ENCODE results near the gene BMP8B.
"Not testable (repeated sequence)": the region's sequence is repeated elsewhere in the genome, so short reads cannot be mapped to it uniquely, and the experiment has no call there.

The BMP8B gene

DNA sequence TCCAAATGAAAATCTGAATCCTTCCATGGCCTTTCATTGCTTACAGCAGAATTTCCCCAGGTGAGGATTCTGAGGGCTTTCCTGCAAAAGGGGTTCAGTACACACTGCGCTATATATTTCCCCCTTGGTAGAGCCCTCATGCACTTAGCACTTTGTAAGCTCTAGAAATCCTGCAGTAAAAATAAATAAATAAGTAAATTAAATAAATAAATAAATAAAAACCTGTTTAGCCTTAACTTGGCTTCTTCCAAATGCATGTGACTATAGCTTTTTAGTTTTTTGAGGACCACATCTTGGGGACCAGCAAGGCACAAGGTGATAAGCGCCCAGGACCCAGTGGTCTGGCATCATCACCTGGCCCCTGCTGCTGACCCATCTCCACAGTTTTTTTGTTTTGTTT, 3.2 kb upstream of the BMP8B start:
- TF ChIP-seq CTCF (IDR thresholded peaks at IDR 0.05; ENCODE audit: insufficient read depth, low read length, poor library complexity, severe bottlenecking) = no peak
- Histone ChIP-seq H3K27me3 (replicated peaks; ENCODE audit: control insufficient read depth, insufficient read depth, low read length) (no peaks in the 10 kb centered on the region), H3K4me3 (replicated peaks; ENCODE audit: low read depth, low read length) (no peak overlapping the region), H3K36me3 (ENCODE audit: control insufficient read depth, insufficient read depth, low read length) (no peaks in the 10 kb centered on the region)
- no peak for DNase-seq (ENCODE audit: extremely low read depth, insufficient read length)

DNA sequence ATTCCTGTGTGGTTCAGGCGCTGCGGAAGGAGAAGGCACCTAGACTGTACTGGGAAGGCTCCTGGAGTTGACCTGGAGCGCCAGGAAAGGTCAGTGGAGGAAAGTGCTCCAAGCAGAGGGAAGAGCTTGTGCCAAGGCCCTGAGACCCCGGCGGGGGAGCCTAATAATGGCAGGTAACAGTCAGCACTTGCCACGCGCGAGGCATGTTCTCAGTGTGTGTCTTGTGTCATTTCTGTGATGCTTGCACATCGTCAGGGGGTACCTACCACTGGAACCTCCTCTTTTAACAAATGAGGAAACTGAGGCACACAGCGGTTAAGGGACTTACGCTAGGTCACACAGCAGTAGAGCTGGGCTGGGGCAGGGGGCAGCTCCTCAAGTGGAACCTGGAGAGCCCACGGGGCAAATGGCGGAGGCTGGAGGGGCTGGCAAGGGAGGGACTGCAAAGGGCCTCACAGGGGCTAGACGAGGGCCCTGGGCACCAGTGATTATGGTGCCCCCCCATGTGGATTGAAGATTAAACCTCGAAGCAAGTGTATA, 976 bp upstream of the BMP8B start:
- no peak for TF ChIP-seq CTCF (IDR thresholded peaks at IDR 0.05; ENCODE audit: insufficient read depth, low read length, poor library complexity, severe bottlenecking)
- peak overlapping the region; percentile 60 for H3K4me3 ChIP-seq (replicated peaks; ENCODE audit: low read depth, low read length)
- no peaks in the 10 kb centered on the region for H3K27me3 ChIP-seq (replicated peaks; ENCODE audit: control insufficient read depth, insufficient read depth, low read length)

DNA sequence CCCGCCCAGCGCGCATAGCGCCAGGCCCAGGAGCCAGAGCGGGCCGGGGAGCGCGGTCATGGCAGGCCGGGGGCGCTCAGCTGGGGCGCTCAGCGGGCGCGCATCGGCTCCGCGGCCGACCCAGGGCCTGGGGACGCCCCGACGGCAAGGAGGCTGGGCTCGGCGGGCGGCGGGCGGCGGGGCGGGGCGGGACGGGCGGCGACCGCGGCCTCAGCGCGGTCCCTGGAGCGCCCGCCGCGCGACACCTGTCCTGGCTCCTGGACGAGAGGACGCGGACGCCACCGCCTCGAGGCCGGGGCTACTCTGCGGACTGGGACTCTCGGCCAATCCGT, 273 bp downstream of the BMP8B start:
- no peak for DNase-seq (ENCODE audit: extremely low read depth, insufficient read length)
- Histone ChIP-seq H3K36me3 (ENCODE audit: control insufficient read depth, insufficient read depth, low read length) (no peaks in the 10 kb centered on the region), H3K4me3 (replicated peaks; ENCODE audit: low read depth, low read length) (peak overlapping the region; percentile 60), H3K27me3 (replicated peaks; ENCODE audit: control insufficient read depth, insufficient read depth, low read length) (no peaks in the 10 kb centered on the region)
- no peak for TF ChIP-seq CTCF (IDR thresholded peaks at IDR 0.05; ENCODE audit: insufficient read depth, low read length, poor library complexity, severe bottlenecking)

More for the DNA sequence above, 976 bp upstream of the BMP8B start:
- peak; percentile 40 for DNase-seq (ENCODE audit: extremely low read depth, insufficient read length)
- H3K36me3 ChIP-seq (ENCODE audit: control insufficient read depth, insufficient read depth, low read length) = no peaks in the 10 kb centered on the region

DNA sequence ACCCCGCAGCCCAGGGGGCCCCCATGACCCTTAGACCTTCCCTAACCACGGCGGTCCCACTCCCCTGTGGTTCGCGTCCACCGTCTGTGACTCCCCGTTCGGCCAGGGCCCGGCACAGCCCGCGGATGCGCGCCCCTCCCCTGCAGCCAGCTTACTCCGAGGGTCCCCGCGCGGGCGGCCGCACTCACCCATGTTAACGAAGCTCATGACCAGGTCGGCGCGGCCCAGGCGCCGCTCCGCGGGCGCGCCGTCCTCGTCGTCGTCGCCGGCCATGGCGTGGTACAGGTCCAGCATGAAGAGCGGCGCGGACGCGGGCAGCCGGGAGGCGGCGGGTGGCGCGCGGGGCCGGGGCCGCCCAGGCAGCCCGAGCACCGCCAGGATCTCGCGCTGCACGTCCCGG, 701 bp downstream of the BMP8B start:
- DNase-seq (ENCODE audit: extremely low read depth, insufficient read length); H3K27me3 ChIP-seq (replicated peaks; ENCODE audit: control insufficient read depth, insufficient read depth, low read length); H3K36me3 ChIP-seq (ENCODE audit: control insufficient read depth, insufficient read depth, low read length): not testable (repeated sequence)
- peak overlapping the region; percentile 58 for H3K4me3 ChIP-seq (replicated peaks; ENCODE audit: low read depth, low read length)

GRCh38 chr1:39787468-39787867, 1.2 kb downstream of the BMP8B start:
- no peak for DNase-seq (ENCODE audit: extremely low read depth, insufficient read length)
- no peaks in the 10 kb centered on the region for H3K27me3 ChIP-seq (replicated peaks; ENCODE audit: control insufficient read depth, insufficient read depth, low read length)
- H3K4me3 ChIP-seq (replicated peaks; ENCODE audit: low read depth, low read length) = peak overlapping the region; percentile 58
- no peak for TF ChIP-seq CTCF (IDR thresholded peaks at IDR 0.05; ENCODE audit: insufficient read depth, low read length, poor library complexity, severe bottlenecking)
- H3K36me3 ChIP-seq (ENCODE audit: control insufficient read depth, insufficient read depth, low read length) = no peaks in the 10 kb centered on the region

GRCh38 chr1:39787108-39787375, 1.6 kb downstream of the BMP8B start:
- not testable (repeated sequence) for H3K36me3 ChIP-seq (ENCODE audit: control insufficient read depth, insufficient read depth, low read length); DNase-seq (ENCODE audit: extremely low read depth, insufficient read length); H3K27me3 ChIP-seq (replicated peaks; ENCODE audit: control insufficient read depth, insufficient read depth, low read length)
- H3K4me3 ChIP-seq (replicated peaks; ENCODE audit: low read depth, low read length) = peak overlapping the region; percentile 58

- peak overlapping the region; percentile 58 for H3K4me3 ChIP-seq (replicated peaks; ENCODE audit: low read depth, low read length)
- DNase-seq (ENCODE audit: extremely low read depth, insufficient read length); H3K36me3 ChIP-seq (ENCODE audit: control insufficient read depth, insufficient read depth, low read length); H3K27me3 ChIP-seq (replicated peaks; ENCODE audit: control insufficient read depth, insufficient read depth, low read length): not testable (repeated sequence)
Observed at GRCh38 chr1:39786303-39787107, 2.2 kb downstream of the BMP8B start.

- not testable (repeated sequence) for H3K27me3 ChIP-seq (replicated peaks; ENCODE audit: control insufficient read depth, insufficient read depth, low read length); DNase-seq (ENCODE audit: extremely low read depth, insufficient read length); H3K36me3 ChIP-seq (ENCODE audit: control insufficient read depth, insufficient read depth, low read length); H3K4me3 ChIP-seq (replicated peaks; ENCODE audit: low read depth, low read length)
Observed at GRCh38 chr1:39782685-39783084, 6.0 kb downstream of the BMP8B start.

Data from GM06990 (cell line).